GM19324 (cell line): Measurements from ENCODE around the gene PAX6.

Experiments used
- ATAC-seq: cut with Tn5 transposase; IDR thresholded peaks from one replicate; pipeline ENCODE4 v1.9.1; 2021; ENCODE audit warnings: mild to moderate bottlenecking, moderate library complexity; ENCODE audit not compliant: unreplicated experiment, low FRiP score

Gene PAX6

GRCh38 chr11:31810779-31811647 is at the start of gene PAX6:
TSS of gene PAX6 (minus strand) at chr11:31811322. CDS start at chr11:31806411, 4,911 bp downstream.
- ATAC-seq: no peak

- ATAC-seq: no peak
These were observed 49.3 kb upstream of the PAX6 start for GRCh38 chr11:31860391-31860790.

- no peak for ATAC-seq
These were observed 45.1 kb upstream of the PAX6 start for GRCh38 chr11:31856248-31856647.

- ATAC-seq: no peak
These were observed 44.3 kb upstream of the PAX6 start for GRCh38 chr11:31855466-31855865.

GRCh38 chr11:31850365-31850764 is 39.2 kb upstream of the PAX6 start:
- no peak for ATAC-seq

GRCh38 chr11:31847761-31848160 is 36.6 kb upstream of the PAX6 start:
- no peak for ATAC-seq

GRCh38 chr11:31845331-31845730 is 34.2 kb upstream of the PAX6 start:
- no peak for ATAC-seq

GRCh38 chr11:31844351-31844750 is 33.2 kb upstream of the PAX6 start:
- no peak for ATAC-seq

- no peak for ATAC-seq
These were observed 30.3 kb upstream of the PAX6 start for GRCh38 chr11:31841435-31841834.

- no peak for ATAC-seq
These were observed 23.1 kb upstream of the PAX6 start for GRCh38 chr11:31834237-31834636.

- no peak for ATAC-seq
These were observed 19.3 kb upstream of the PAX6 start for GRCh38 chr11:31830406-31830805.

- ATAC-seq: no peak
These were observed 17.1 kb upstream of the PAX6 start for GRCh38 chr11:31828217-31828616.

- no peak for ATAC-seq
These were observed 16.5 kb upstream of the PAX6 start for GRCh38 chr11:31827455-31828206.

- ATAC-seq: no peak
These were observed 15.7 kb upstream of the PAX6 start for GRCh38 chr11:31826536-31827438.

GRCh38 chr11:31825838-31826484 is 14.8 kb upstream of the PAX6 start:
- no peak for ATAC-seq

- ATAC-seq: no peak
These were observed 14.0 kb upstream of the PAX6 start for GRCh38 chr11:31824879-31825837.

GRCh38 chr11:31824332-31824878 is 13.3 kb upstream of the PAX6 start:
- ATAC-seq: no peak

GRCh38 chr11:31823644-31824331 is 12.7 kb upstream of the PAX6 start:
- ATAC-seq: no peak
